NB4 (cell line): ENCODE data around the gene PHLDB1.

Experiments used
- MYC ChIP-seq: IDR thresholded peaks from 2 replicates; pipeline ENCODE4 v1.6.1; 2011; ENCODE audit warnings: low read depth, low read length
- POLR2A ChIP-seq: IDR thresholded peaks from 2 replicates; pipeline ENCODE4 v1.6.1; 2011; ENCODE audit warnings: mild to moderate bottlenecking; ENCODE audit not compliant: insufficient read length; ENCODE audit errors: extremely low read depth
- TF ChIP-seq, protein P1 (sequence below): IDR thresholded peaks from one replicate; pipeline ENCODE4 v1.5.1; 2012; ENCODE audit warnings: low read depth, low read length

DNA sequence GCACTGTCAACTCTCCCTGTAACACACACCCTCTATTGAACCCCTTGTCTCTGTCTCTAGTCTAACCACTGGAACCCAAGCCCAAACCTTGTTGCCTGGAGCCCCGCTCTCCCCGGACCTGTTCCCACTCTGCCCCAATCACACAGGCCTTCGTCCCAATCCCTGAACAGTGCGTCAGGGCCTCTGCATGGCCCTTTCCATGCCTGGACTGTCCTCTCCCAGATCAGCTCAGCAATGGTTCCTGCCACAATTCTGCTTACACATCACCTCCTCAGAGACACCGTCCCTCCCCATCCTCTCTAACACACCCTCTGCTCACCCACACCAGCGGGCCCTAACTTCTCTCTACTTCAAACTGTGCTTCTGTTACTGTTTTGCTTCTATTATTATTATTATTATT is 70.6 kb downstream of the PHLDB1 start:
- TF ChIP-seq POLR2A, result no peak
- TF ChIP-seq, protein P1, sequence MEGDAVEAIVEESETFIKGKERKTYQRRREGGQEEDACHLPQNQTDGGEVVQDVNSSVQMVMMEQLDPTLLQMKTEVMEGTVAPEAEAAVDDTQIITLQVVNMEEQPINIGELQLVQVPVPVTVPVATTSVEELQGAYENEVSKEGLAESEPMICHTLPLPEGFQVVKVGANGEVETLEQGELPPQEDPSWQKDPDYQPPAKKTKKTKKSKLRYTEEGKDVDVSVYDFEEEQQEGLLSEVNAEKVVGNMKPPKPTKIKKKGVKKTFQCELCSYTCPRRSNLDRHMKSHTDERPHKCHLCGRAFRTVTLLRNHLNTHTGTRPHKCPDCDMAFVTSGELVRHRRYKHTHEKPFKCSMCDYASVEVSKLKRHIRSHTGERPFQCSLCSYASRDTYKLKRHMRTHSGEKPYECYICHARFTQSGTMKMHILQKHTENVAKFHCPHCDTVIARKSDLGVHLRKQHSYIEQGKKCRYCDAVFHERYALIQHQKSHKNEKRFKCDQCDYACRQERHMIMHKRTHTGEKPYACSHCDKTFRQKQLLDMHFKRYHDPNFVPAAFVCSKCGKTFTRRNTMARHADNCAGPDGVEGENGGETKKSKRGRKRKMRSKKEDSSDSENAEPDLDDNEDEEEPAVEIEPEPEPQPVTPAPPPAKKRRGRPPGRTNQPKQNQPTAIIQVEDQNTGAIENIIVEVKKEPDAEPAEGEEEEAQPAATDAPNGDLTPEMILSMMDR, result no peak
- TF ChIP-seq MYC, result no peak
